ENCODE measurements around the gene NAV2. TPM values are rescaled to one million over a fixed set of nuclear protein-coding genes. Genes with fewer than 3 reads are reported as not detected.

Gene NAV2
- total RNA-seq, 3 donors from 2014 or later, result 21.9 to 65.9 (median 30.9) TPM

GRCh38 chr11:19759389-19759788, 46.8 kb downstream of the NAV2 start:
- intact Hi-C loops (cut with DNase I, micrococcal nuclease), result no loop called here
- Histone ChIP-seq H3K9me3 (no peaks in the 10 kb centered on the region), H3K4me1 (ENCODE audit: low read depth) (no peaks in the 10 kb centered on the region), H3K4me3 (no peak overlapping the region), H3K36me3 (ENCODE audit: low read depth) (no peaks in the 10 kb centered on the region)
- DNase-seq (no peak), ATAC-seq (no peak)
- TF ChIP-seq CTCF (IDR thresholded peaks at IDR 0.05), result no peak

GRCh38 chr11:19762266-19762665, 49.6 kb downstream of the NAV2 start:
- no peaks in the 10 kb centered on the region for H3K9me3 ChIP-seq
- TF ChIP-seq CTCF (IDR thresholded peaks at IDR 0.05), result no peak
- intact Hi-C loops (cut with DNase I, micrococcal nuclease), result no loop called here

GRCh38 chr11:19763330-19763729, 50.7 kb downstream of the NAV2 start:
- no peak overlapping the region for H3K4me3 ChIP-seq
- DNase-seq (no peak), ATAC-seq (no peak)
- H3K4me1 ChIP-seq (ENCODE audit: low read depth), result no peaks in the 10 kb centered on the region
- no peak for TF ChIP-seq CTCF (IDR thresholded peaks at IDR 0.05)
- no peaks in the 10 kb centered on the region for H3K9me3 ChIP-seq
- no peaks in the 10 kb centered on the region for H3K36me3 ChIP-seq (ENCODE audit: low read depth)
- intact Hi-C loops (cut with DNase I, micrococcal nuclease), result no loop called here

More at GRCh38 chr11:19762266-19762665, 49.6 kb downstream of the NAV2 start:
- no peak for ATAC-seq
- no peaks in the 10 kb centered on the region for H3K4me1 ChIP-seq (ENCODE audit: low read depth)
- H3K36me3 ChIP-seq (ENCODE audit: low read depth), result no peaks in the 10 kb centered on the region
- no peak for DNase-seq
- H3K4me3 ChIP-seq, result no peak overlapping the region

DNA sequence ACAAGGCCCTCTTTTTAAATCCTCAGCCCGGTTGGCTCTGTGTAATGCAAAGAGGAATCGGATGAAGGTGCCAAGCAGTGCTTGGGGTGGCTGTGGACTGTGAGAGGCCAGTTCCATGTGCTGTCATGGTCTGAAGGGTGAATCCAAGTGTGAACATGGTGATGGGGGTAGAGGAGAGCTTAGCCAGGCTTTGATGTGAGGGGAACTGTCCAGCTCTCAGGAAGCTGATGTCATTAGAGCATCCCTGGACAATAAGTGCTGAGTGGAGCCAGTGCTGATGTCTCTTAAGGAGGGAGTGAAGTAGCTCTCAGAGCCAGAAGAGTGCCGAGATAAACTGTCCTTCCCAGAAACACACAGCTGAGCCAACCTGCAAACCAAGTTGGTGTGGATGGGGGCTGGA, 53.6 kb downstream of the NAV2 start:
- TF ChIP-seq CTCF (IDR thresholded peaks at IDR 0.05), result no peak
- no peak overlapping the region for H3K4me3 ChIP-seq
- no peaks in the 10 kb centered on the region for H3K4me1 ChIP-seq (ENCODE audit: low read depth)
- no peak for DNase-seq
- H3K36me3 ChIP-seq (ENCODE audit: low read depth), result no peaks in the 10 kb centered on the region
- intact Hi-C loops (cut with DNase I, micrococcal nuclease), result no loop called here
- no peaks in the 10 kb centered on the region for H3K9me3 ChIP-seq
- ATAC-seq, result no peak

DNA sequence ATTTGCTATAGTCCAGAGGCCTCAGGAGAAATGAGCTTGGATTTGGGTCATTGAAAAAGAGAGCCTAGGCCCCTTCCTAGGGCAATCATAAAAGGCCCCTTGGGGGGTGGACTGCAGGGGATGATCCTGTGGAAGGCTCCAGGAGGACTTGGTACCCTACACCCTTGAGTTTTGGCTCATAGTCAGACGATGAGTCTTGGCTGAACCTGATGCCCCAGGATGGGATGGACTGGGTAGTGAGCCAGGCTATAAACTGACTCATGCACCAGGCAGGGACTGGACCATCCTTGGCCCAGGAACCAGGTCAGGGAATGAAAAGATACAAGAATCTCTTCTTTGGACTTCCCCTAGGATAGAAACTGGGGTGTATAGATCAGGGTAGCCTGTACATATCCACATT, 54.2 kb downstream of the NAV2 start:
- Histone ChIP-seq H3K4me3 (no peak overlapping the region), H3K36me3 (ENCODE audit: low read depth) (no peaks in the 10 kb centered on the region), H3K9me3 (no peaks in the 10 kb centered on the region), H3K4me1 (ENCODE audit: low read depth) (no peaks in the 10 kb centered on the region)
- no peak for TF ChIP-seq CTCF (IDR thresholded peaks at IDR 0.05)
- no peak for DNase-seq
- intact Hi-C loops (cut with DNase I, micrococcal nuclease), result no loop called here
- ATAC-seq, result peak; percentile 53

DNA sequence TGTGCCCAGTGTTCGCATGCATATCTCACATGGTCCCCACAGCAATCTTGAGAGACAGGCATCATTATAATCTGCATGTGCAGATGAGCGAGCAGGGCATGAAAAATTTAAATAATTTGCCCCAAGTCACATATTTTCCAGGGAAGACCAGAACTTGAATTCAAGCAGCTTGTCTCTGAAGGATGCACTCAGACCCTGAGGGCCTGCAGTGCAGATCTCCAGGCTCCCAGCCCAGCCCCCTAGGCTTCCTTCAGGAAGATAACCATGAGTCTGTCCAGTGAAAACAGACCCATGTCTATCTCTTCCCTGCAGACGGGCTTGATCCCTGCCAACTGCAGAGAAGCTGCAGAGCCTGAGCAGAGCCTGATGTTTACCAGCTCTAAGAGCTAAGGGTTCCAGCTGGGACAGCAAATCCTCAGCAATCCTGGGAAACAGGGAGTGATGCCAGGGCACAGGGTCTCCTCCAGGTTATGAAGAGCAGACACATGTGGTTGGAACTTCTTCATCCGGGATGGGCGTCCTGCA, 55.1 kb downstream of the NAV2 start:
- Histone ChIP-seq H3K36me3 (ENCODE audit: low read depth) (no peaks in the 10 kb centered on the region), H3K4me1 (ENCODE audit: low read depth) (no peaks in the 10 kb centered on the region), H3K4me3 (no peak overlapping the region), H3K9me3 (no peaks in the 10 kb centered on the region)
- ATAC-seq, result no peak
- intact Hi-C loops (cut with DNase I, micrococcal nuclease), result no loop called here
- DNase-seq, result no peak
- TF ChIP-seq CTCF (IDR thresholded peaks at IDR 0.05), result no peak

Data from mucosa of descending colon (tissue), 3 donors.